KOPT-K1 (cell line): ENCODE measurements around the gene NELFA.

Experiments
- H3K27ac ChIP-seq: fragments of 200-600 bp; sonication (generic); 2 replicates; pipeline ENCODE4 v1.5.1; 2016; ENCODE audit warnings: antibody characterized with exemption, mild to moderate bottlenecking, low read depth, low read length; ENCODE audit not compliant: poor library complexity, severe bottlenecking
- H3K36me3 ChIP-seq: fragments of 200-600 bp; sonication (generic); 2 replicates; pipeline ENCODE4 v1.5.1; 2017; ENCODE audit warnings: antibody characterized with exemption, mild to moderate bottlenecking, low read length, moderate library complexity; ENCODE audit not compliant: insufficient read depth
- H3K9me3 ChIP-seq: fragments of 200-600 bp; sonication (generic); 2 replicates; pipeline ENCODE4 v1.5.1; 2017; ENCODE audit warnings: antibody characterized with exemption, low read length, mild to moderate bottlenecking; ENCODE audit not compliant: insufficient read depth, poor library complexity, severe bottlenecking

The NELFA gene

GRCh38 chr4:1991596-1992434 lies 17.0 kb downstream of the NELFA start:
- Histone ChIP-seq H3K9me3 (peaks cover 4% of the 10 kb centered on the region), H3K27ac (no peak overlapping the region), H3K36me3 (peaks cover 67% of the 10 kb centered on the region)

DNA sequence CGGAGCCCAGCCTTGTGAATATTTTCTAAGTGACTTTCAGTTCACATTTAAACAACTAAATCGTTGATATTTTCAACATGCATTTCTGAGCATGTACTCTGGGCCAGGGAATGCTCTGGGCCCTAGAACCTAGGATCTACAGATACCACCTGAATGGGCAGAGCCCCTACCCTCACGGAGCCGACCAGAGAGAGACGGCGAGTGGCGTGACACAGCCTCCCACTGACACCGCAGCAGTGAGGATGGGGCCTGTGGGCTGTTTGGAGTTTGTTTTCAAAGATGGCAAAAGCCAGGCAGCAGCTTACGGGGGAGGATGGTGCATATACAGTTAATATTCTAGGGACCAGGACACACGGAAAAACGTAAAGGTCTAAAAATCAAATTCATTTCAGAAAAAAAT lies 17.7 kb downstream of the NELFA start:
- Histone ChIP-seq H3K27ac (no peak overlapping the region), H3K9me3 (no peaks in the 10 kb centered on the region), H3K36me3 (peaks cover 67% of the 10 kb centered on the region)

GRCh38 chr4:1990676-1991075 lies 18.1 kb downstream of the NELFA start:
- no peaks in the 10 kb centered on the region for H3K9me3 ChIP-seq
- H3K27ac ChIP-seq: no peak overlapping the region
- H3K36me3 ChIP-seq: peaks cover 69% of the 10 kb centered on the region

GRCh38 chr4:1990348-1990645 lies 18.5 kb downstream of the NELFA start:
- Histone ChIP-seq H3K36me3 (peaks cover 70% of the 10 kb centered on the region), H3K9me3 (no peaks in the 10 kb centered on the region), H3K27ac (no peak overlapping the region)

DNA sequence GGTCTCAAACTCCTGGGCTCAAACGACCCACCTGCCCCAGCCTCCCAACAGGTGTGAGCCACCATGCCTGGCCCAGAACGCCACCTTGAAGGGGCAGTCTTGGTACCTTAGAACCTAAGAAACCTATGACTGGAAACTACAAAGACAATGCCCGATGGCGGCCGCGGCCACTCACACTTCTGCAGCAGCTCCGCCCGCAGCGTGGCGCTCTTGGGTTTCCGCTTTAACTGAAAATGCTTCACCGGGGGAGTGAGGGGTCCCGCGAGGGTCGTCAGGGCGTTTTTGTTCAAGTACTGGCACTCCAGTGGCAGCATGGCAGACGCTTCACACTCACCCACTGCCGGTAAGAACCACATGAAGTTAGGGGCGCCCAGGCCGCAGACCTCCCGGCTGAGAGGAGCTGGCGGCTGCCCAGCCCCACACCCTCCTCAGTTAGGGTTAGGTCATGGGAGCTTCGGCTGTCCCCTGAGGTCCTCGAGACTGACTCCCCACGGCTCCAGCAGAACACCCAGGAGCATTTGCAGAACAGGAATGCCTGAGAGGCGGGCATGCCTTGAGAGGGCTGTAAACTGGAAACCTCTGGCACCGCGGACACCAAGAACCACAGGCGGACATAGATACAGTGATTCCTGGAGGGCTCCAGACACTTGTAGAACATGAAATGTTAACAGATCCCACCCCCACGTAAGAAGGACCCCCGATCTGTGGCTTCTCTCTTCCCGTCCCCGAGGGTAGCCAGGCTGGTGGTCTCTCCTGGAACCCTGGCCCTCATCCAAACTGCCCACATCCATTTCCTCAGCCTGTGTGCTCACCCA lies 19.0 kb downstream of the NELFA start:
- H3K9me3 ChIP-seq: no peaks in the 10 kb centered on the region
- H3K36me3 ChIP-seq: peaks cover 70% of the 10 kb centered on the region
- no peak overlapping the region for H3K27ac ChIP-seq

GRCh38 chr4:1988327-1988724 lies 20.4 kb downstream of the NELFA start:
- Histone ChIP-seq H3K9me3 (no peaks in the 10 kb centered on the region), H3K27ac (no peak overlapping the region), H3K36me3 (peaks cover 83% of the 10 kb centered on the region)

DNA sequence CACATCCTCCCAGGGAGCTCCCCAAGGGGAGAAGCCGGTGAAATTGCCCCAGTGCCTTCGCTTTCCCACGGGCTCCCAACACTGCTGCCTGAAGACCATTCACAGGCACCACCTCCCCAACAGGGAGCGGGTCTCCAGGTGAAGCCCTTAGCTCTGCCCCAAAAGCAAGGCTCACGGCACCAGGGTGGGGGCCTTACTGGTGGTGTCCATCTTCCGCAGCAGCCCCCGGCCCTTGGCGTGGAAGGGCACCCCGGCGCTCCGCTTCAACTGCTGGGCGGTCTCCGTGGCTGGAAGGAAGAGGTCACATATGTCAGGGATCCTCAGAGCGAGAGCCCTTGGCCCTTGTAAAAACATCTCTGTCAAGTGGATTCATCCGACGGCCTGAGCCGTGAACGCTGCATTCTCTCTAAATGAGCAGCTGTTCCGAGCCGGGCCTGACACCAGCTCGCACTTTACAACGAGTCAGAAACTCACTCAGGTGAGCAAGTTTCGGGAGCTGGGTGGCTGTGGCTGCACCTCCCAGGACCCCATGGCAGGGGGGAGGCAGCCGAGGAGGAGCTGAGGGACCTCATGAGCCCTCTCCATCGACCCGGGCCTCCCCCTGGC lies 20.9 kb downstream of the NELFA start:
- Histone ChIP-seq H3K9me3 (no peaks in the 10 kb centered on the region), H3K36me3 (peaks cover 88% of the 10 kb centered on the region), H3K27ac (no peak overlapping the region)

DNA sequence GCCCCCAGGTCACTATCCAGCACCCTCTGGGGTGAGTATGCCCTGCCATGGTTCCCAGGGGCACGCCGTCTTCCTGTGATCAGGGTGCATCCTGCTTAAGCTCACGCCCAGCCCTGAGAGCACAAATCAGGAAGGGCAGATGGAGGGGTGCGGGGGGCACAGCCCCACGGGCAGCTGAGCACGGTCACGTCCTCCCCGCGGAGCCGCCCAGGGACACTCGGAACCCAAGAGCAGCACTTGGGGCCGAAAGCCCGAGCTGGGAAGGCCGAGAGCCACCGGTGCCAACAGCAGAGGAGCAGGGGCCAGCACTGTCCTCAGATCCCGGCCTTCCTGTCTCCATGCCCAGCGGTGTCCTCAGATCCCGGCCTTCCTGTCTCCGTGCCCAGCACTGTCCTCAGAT lies 21.5 kb downstream of the NELFA start:
- H3K36me3 ChIP-seq: peaks cover 93% of the 10 kb centered on the region

GRCh38 chr4:1986578-1987210 lies 22.1 kb downstream of the NELFA start:
- Histone ChIP-seq H3K9me3 (no peaks in the 10 kb centered on the region), H3K27ac (no peak overlapping the region), H3K36me3 (peaks cover 99% of the 10 kb centered on the region)

More for the DNA sequence above, 21.5 kb downstream of the NELFA start:
- H3K27ac ChIP-seq: no peak overlapping the region
- H3K9me3 ChIP-seq: no peaks in the 10 kb centered on the region

GRCh38 chr4:1985780-1986577 lies 22.8 kb downstream of the NELFA start:
- Histone ChIP-seq H3K36me3 (peaks cover 100% of the 10 kb centered on the region), H3K9me3 (no peaks in the 10 kb centered on the region), H3K27ac (no peak overlapping the region)

- Histone ChIP-seq H3K9me3 (no peaks in the 10 kb centered on the region), H3K36me3 (peaks cover 100% of the 10 kb centered on the region), H3K27ac (no peak overlapping the region)
Observed at GRCh38 chr4:1985294-1985693, 23.5 kb downstream of the NELFA start.

- peaks cover 100% of the 10 kb centered on the region for H3K36me3 ChIP-seq
- H3K9me3 ChIP-seq: no peaks in the 10 kb centered on the region
- no peak overlapping the region for H3K27ac ChIP-seq
Observed at GRCh38 chr4:1984406-1985191, 24.2 kb downstream of the NELFA start.

DNA sequence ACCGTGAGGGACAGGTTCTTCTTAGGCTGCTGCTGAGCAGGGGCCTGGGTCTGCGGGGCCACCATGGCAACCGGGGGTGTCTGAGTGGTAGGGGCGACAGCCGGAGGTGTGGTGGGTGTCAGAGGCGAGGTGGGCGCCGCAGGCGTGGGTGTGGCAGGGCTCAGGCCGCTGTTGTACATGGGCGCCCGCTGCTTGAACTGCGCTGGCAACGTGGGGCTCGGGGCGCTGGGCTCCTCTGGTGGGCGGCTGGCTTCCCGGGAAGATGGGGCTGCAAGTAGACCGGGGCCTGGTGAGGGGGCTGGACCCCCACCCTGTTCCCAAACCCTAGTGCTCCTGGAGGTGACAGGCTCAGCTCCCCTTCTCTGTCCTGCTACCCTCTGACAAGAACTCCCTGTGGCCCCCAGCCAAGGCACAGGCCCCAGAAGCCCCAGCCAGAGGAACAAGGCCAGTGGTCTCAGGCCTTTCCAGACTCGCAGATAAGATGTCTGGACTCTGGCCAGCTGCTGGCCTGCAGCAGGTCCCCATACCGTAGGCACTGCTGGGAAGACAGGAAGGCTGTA lies 24.8 kb downstream of the NELFA start:
- H3K9me3 ChIP-seq: no peaks in the 10 kb centered on the region
- peaks cover 100% of the 10 kb centered on the region for H3K36me3 ChIP-seq
- H3K27ac ChIP-seq: no peak overlapping the region
